ENCODE results near the gene RNF148.

The RNF148 gene

DNA sequence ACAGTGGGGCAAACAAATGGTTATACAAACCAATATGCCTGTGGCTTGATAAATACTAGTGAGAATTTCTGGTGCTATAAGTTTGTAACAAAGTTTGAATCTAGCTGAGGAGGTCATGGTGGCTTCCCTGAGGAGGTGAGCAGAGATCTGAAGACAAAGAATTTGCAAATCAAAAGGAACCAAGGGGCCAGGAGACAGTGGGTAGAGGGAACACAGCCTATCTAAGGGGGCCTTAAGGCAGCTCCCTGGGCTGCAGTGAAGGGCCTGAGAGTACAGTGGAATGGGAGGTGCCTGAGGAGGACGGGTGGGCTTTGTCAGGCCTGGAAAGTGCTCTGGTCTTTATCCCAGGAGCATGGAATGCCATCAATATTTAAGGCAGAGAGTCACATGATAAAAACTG, 25.6 kb downstream of the RNF148 start:
- H3K27me3 ChIP-seq (ENCODE audit: insufficient read depth, poor library complexity, severe bottlenecking): no peaks in the 10 kb centered on the region
- H3K4me3 ChIP-seq (replicated peaks; ENCODE audit: insufficient read depth, low read length): no peak overlapping the region
- H3K27ac ChIP-seq (replicated peaks): no peak overlapping the region
- DNase-seq (ENCODE audit: low read depth in 1 of 2, low spot score in 1 of 2): no peak
- TF ChIP-seq SPI1 (IDR thresholded peaks at IDR 0.05; ENCODE audit: borderline replicate concordance, low read depth): no peak
- TF ChIP-seq, protein P1, sequence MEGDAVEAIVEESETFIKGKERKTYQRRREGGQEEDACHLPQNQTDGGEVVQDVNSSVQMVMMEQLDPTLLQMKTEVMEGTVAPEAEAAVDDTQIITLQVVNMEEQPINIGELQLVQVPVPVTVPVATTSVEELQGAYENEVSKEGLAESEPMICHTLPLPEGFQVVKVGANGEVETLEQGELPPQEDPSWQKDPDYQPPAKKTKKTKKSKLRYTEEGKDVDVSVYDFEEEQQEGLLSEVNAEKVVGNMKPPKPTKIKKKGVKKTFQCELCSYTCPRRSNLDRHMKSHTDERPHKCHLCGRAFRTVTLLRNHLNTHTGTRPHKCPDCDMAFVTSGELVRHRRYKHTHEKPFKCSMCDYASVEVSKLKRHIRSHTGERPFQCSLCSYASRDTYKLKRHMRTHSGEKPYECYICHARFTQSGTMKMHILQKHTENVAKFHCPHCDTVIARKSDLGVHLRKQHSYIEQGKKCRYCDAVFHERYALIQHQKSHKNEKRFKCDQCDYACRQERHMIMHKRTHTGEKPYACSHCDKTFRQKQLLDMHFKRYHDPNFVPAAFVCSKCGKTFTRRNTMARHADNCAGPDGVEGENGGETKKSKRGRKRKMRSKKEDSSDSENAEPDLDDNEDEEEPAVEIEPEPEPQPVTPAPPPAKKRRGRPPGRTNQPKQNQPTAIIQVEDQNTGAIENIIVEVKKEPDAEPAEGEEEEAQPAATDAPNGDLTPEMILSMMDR (IDR thresholded peaks at IDR 0.05; ENCODE audit: insufficient read depth, low read length): no peak
- no peak for TF ChIP-seq GABPA (IDR thresholded peaks at IDR 0.05; ENCODE audit: low read depth)
- TF ChIP-seq, protein P2, sequence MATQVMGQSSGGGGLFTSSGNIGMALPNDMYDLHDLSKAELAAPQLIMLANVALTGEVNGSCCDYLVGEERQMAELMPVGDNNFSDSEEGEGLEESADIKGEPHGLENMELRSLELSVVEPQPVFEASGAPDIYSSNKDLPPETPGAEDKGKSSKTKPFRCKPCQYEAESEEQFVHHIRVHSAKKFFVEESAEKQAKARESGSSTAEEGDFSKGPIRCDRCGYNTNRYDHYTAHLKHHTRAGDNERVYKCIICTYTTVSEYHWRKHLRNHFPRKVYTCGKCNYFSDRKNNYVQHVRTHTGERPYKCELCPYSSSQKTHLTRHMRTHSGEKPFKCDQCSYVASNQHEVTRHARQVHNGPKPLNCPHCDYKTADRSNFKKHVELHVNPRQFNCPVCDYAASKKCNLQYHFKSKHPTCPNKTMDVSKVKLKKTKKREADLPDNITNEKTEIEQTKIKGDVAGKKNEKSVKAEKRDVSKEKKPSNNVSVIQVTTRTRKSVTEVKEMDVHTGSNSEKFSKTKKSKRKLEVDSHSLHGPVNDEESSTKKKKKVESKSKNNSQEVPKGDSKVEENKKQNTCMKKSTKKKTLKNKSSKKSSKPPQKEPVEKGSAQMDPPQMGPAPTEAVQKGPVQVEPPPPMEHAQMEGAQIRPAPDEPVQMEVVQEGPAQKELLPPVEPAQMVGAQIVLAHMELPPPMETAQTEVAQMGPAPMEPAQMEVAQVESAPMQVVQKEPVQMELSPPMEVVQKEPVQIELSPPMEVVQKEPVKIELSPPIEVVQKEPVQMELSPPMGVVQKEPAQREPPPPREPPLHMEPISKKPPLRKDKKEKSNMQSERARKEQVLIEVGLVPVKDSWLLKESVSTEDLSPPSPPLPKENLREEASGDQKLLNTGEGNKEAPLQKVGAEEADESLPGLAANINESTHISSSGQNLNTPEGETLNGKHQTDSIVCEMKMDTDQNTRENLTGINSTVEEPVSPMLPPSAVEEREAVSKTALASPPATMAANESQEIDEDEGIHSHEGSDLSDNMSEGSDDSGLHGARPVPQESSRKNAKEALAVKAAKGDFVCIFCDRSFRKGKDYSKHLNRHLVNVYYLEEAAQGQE (IDR thresholded peaks at IDR 0.05; ENCODE audit: insufficient replicate concordance, low read depth): no peak
- no peak for TF ChIP-seq POLR2AphosphoS5 (IDR thresholded peaks at IDR 0.05; ENCODE audit: low read depth)

DNA sequence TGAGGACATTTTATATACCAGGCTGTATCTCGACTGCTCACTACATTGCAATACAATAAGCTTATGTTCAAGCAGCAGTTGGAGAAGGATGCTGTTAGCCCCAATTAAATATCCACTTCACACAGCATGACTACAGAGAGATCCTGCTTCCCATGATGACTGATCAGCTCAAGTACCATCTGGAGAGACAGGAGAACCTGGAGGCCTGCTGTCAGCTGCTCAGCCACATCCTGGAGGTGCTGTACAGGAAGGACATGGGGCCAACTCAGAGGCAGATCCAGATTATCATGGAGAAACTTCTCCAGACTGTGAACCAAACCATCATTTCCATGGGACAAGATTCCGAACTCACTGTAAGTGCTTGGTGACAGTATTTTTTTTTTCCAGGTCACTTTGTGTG, 26.3 kb downstream of the RNF148 start:
- no peak for TF ChIP-seq SPI1 (IDR thresholded peaks at IDR 0.05; ENCODE audit: borderline replicate concordance, low read depth)
- TF ChIP-seq, protein P1 (IDR thresholded peaks at IDR 0.05; ENCODE audit: insufficient read depth, low read length): no peak
- TF ChIP-seq, protein P2 (IDR thresholded peaks at IDR 0.05; ENCODE audit: insufficient replicate concordance, low read depth): no peak
- no peak overlapping the region for H3K4me3 ChIP-seq (replicated peaks; ENCODE audit: insufficient read depth, low read length)
- no peak for DNase-seq (ENCODE audit: low read depth in 1 of 2, low spot score in 1 of 2)
- no peak overlapping the region for H3K27ac ChIP-seq (replicated peaks)
- no peaks in the 10 kb centered on the region for H3K27me3 ChIP-seq (ENCODE audit: insufficient read depth, poor library complexity, severe bottlenecking)

DNA sequence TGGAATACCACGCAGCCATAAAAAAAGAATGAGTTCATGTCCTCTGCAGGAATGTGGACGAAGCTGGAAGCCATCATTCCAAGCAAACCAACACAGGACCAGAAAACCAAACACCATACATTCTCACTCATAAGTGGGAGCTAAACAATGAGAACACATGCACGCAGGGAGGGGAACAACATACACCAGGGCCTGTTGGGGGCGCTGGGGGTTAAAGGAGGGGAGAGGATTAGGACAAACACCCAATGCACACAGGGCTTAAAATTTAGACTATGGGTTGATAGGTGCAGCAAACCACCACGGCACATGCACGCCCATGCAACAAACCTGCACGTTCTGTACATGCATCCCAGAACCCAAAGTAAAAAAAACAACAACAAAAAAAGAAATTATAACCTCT, 27.1 kb downstream of the RNF148 start:
- H3K27ac ChIP-seq (replicated peaks): no peak overlapping the region
- DNase-seq (ENCODE audit: low read depth in 1 of 2, low spot score in 1 of 2): no peak
- TF ChIP-seq SPI1 (IDR thresholded peaks at IDR 0.05; ENCODE audit: borderline replicate concordance, low read depth) (no peak), POLR2AphosphoS5 (IDR thresholded peaks at IDR 0.05; ENCODE audit: low read depth) (no peak), GABPA (IDR thresholded peaks at IDR 0.05; ENCODE audit: low read depth) (no peak)
- TF ChIP-seq, protein P2 (IDR thresholded peaks at IDR 0.05; ENCODE audit: insufficient replicate concordance, low read depth): no peak
- TF ChIP-seq, protein P1 (IDR thresholded peaks at IDR 0.05; ENCODE audit: insufficient read depth, low read length): no peak

More for the DNA sequence above, 27.1 kb downstream of the RNF148 start:
- Histone ChIP-seq H3K4me3 (replicated peaks; ENCODE audit: insufficient read depth, low read length) (no peak overlapping the region), H3K27me3 (ENCODE audit: insufficient read depth, poor library complexity, severe bottlenecking) (no peaks in the 10 kb centered on the region)

Data from HL-60 (cell line).